ENCODE measurements around the gene HIGD1C. TPM values are rescaled to one million over a fixed set of nuclear protein-coding genes. Genes with fewer than 3 reads are reported as not detected.

The HIGD1C gene
- total and polyA plus RNA-seq, 10 donors, result not detected

DNA sequence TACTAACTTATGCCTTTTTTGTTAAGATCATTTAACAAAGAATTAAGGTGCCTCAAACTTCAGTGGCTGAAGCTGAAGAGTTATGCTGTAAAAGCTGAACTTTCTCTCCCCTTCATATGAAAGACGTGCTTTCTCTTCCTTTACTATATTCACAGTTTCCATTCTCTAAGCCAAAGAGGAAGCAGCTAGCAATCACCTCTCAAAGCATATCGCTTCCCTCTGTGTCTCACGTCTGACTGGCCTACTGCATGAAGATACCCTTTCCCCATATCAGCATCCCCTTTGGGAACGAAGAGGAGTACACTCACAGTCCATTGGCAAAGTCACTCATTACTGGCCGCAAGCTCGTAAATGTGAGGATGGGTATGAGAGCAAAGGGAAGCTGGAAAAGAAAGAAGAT, 38.9 kb downstream of the HIGD1C start:
- Histone ChIP-seq H3K9me3 (no peaks in the 10 kb centered on the region), H3K36me3 (peaks cover 0 to 96% (median 64%) of the 10 kb centered on the region in 6 donors)
- 81 to 85% (median 82%) methylated on average over 6 of the region's 6 CpGs for WGBS, 5 donors

GRCh38 chr12:50992819-50993218, 40.5 kb downstream of the HIGD1C start:
- Histone ChIP-seq H3K27me3 (replicated peaks in 1 of 7) (no peaks in the 10 kb centered on the region), H3K4me1 (no peaks in the 10 kb centered on the region), H3K27ac (no peak overlapping the region), H3K9me3 (no peaks in the 10 kb centered on the region), H3K36me3 (peaks cover 0 to 100% (median 75%) of the 10 kb centered on the region in 6 donors), H3K4me3 (no peak overlapping the region)
- intact Hi-C loops (cut with DNase I; ENCODE audit: low total_unique reads), result no loop called here
- no peak for DNase-seq
- no peak for TF ChIP-seq POLR2AphosphoS5 (IDR thresholded peaks at IDR 0.05)
- no peak for TF ChIP-seq CTCF (IDR thresholded peaks at IDR 0.05 in 8 of 11, conservative IDR thresholded peaks at IDR 0.05 in 3 of 11)
- TF ChIP-seq POLR2A (IDR thresholded peaks at IDR 0.05), result no peak
- WGBS, 5 donors, result 29 to 73% (median 38%) methylated on average over 2 of the region's 2 CpGs

More for the DNA sequence above, 38.9 kb downstream of the HIGD1C start:
- TF ChIP-seq POLR2A (IDR thresholded peaks at IDR 0.05), result no peak
- no peak for TF ChIP-seq CTCF (IDR thresholded peaks at IDR 0.05 in 8 of 11, conservative IDR thresholded peaks at IDR 0.05 in 3 of 11)
- TF ChIP-seq POLR2AphosphoS5 (IDR thresholded peaks at IDR 0.05), result no peak
- Histone ChIP-seq H3K4me3 (no peak overlapping the region), H3K4me1 (peaks cover 0 to 10% (median 1%) of the 10 kb centered on the region in 6 donors), H3K27ac (no peak overlapping the region), H3K27me3 (replicated peaks in 1 of 7) (no peaks in the 10 kb centered on the region)
- DNase-seq, result no peak
- intact Hi-C loops (cut with DNase I; ENCODE audit: low total_unique reads), result no loop called here

- no peak overlapping the region for H3K27ac ChIP-seq
- H3K27me3 ChIP-seq (replicated peaks in 1 of 7), result no peaks in the 10 kb centered on the region
- no peak for TF ChIP-seq POLR2AphosphoS5 (IDR thresholded peaks at IDR 0.05)
- TF ChIP-seq CTCF (IDR thresholded peaks at IDR 0.05 in 8 of 11, conservative IDR thresholded peaks at IDR 0.05 in 3 of 11), result no peak
- no peak for TF ChIP-seq POLR2A (IDR thresholded peaks at IDR 0.05)
- intact Hi-C loops (cut with DNase I; ENCODE audit: low total_unique reads), result no loop called here
- DNase-seq, result no peak
- H3K4me3 ChIP-seq, result no peak overlapping the region
- H3K36me3 ChIP-seq, result peaks cover 0 to 100% (median 64%) of the 10 kb centered on the region in 6 donors
- H3K4me1 ChIP-seq, result no peaks in the 10 kb centered on the region
- no peaks in the 10 kb centered on the region for H3K9me3 ChIP-seq
- WGBS, 5 donors, result 76 to 96% (median 85%) methylated on average over 4 of the region's 4 CpGs
Observed at GRCh38 chr12:50999093-50999492, 46.7 kb downstream of the HIGD1C start.

DNA sequence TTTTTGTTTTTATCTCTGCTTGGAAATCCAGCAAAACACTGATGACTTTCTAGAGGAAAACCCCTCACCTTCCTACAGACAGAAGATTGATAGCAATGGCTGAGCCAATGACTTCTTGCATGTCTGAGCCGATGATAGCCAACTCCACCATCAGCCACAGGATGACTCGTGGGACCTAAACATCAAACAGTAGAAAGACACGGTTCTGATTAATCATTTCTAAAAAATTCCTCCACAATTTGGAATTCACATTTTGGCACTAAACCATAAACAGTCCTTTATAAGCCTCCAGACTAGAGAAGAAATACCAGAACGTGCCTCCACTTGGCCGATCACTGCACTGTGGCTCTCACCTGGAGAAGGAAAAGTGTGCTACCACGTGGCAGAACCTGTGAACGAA, 47.9 kb downstream of the HIGD1C start:
- WGBS, 5 donors, result 85 to 94% (median 94%) methylated on average over 7 of the region's 7 CpGs
- intact Hi-C loops (cut with DNase I; ENCODE audit: low total_unique reads), result no loop called here
- Histone ChIP-seq H3K4me1 (no peaks in the 10 kb centered on the region), H3K9me3 (no peaks in the 10 kb centered on the region), H3K27ac (no peak overlapping the region), H3K27me3 (replicated peaks in 1 of 7) (no peaks in the 10 kb centered on the region), H3K4me3 (no peak overlapping the region), H3K36me3 (peaks cover 0 to 100% (median 63%) of the 10 kb centered on the region in 6 donors)
- TF ChIP-seq POLR2AphosphoS5 (IDR thresholded peaks at IDR 0.05) (no peak), CTCF (IDR thresholded peaks at IDR 0.05 in 8 of 11, conservative IDR thresholded peaks at IDR 0.05 in 3 of 11) (no peak), POLR2A (IDR thresholded peaks at IDR 0.05) (no peak)
- no peak for DNase-seq
